GM18505 (cell line): ENCODE results near the gene RHO.
"Not testable (repeated sequence)": the region's sequence is repeated elsewhere in the genome, so short reads cannot be mapped to it uniquely, and the experiment has no call there.

Experiments
- ATAC-seq: cut with Tn5 transposase; IDR thresholded peaks from one replicate; pipeline ENCODE4 v1.9.1; 2021; ENCODE audit not compliant: unreplicated experiment
- POLR2A ChIP-seq: IDR thresholded peaks from 4 replicates; pipeline ENCODE4 v1.6.1; 2011; ENCODE audit warnings: borderline replicate concordance; ENCODE audit not compliant: insufficient read depth, insufficient read length; ENCODE audit errors: extremely low read depth

Gene RHO

DNA sequence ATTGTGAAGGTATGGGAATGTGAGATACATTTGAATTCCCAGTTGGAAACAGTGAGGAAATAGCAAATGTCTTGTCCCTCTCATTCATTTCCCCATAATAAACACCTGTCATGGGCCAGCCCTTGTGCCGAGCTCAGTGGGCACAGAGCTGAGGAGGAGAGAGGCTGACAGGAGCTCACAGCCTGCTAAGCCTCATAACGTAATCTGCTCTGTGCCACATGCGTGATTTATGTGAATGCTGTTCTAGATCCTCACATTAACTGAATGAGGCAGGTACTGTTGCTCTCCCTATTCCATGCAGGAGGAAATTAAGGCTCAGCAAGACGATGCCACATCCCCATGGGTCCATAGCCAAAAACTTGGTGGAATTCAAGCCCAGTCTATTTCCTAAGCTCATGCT is 35.2 kb upstream of the RHO start:
- no peak for TF ChIP-seq POLR2A
- no peak for ATAC-seq

DNA sequence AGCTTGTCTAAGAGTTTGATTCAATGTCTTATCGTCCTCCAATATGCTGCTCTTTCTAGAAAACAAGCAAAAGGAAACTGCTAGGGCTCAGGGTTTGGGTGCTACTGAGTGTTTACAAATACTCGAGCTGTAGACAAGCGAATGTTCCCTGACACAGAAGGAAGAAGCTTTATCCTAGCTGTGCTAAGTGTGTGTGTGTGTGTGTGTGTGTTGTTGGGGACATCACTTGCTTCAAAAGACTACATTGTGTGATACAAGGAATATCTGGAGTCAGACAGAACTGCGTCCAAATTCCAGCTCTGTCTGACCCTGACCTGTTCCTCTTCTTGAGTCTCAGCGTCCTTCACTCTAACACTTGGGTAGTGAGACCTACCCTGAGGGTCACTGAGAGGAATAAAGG is 33.9 kb upstream of the RHO start:
- not testable (repeated sequence) for ATAC-seq

DNA sequence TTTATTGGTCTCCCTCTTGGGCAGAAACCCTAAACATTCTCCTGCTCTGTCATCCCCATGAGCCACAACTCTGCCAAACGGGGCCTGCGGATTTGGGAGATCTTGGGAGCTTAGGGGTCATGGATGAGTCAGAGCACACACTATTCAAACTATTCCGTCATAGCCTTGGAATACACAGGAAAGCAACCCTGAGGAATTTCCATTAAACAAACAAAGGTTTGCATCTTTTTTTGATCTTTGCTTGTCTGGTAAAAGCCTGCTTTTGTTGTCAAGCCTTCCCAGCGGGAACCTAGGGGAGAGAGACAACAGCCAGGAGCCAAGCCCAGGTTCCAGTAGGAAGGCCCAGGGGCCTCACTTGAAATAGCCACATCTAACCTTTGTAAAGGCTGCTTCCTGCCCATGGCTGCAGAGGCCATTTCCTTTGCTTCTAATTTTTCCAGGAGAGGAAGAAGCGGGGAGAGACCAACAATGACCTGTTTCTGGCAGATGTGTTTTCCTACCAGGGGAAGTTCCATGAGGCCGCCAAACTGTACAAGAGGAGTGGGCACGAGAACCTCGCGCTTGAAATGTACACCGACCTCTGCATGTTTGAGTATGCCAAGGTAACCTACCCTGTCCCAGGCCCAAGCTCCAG is 33.3 kb upstream of the RHO start:
- ATAC-seq = not testable (repeated sequence)

DNA sequence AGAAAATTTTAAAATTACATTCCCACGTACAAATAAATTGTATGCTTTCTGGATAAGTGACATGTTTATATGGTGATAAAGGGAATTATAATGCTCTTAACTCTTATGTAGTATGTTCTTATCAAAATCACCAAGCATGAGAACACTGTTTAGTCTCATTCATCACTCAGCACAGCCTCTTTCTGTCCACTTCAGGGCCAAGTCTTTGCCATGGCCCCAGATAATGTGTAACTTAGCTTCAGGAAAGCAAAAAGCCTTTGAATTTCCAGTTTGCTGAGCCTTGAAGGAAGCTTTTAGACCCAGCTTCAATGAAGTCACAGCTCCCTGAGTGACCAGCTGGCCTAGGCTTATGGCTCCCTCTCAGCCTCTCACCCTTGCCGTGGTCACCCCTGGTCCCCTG is 30.6 kb upstream of the RHO start:
- not testable (repeated sequence) for ATAC-seq

DNA sequence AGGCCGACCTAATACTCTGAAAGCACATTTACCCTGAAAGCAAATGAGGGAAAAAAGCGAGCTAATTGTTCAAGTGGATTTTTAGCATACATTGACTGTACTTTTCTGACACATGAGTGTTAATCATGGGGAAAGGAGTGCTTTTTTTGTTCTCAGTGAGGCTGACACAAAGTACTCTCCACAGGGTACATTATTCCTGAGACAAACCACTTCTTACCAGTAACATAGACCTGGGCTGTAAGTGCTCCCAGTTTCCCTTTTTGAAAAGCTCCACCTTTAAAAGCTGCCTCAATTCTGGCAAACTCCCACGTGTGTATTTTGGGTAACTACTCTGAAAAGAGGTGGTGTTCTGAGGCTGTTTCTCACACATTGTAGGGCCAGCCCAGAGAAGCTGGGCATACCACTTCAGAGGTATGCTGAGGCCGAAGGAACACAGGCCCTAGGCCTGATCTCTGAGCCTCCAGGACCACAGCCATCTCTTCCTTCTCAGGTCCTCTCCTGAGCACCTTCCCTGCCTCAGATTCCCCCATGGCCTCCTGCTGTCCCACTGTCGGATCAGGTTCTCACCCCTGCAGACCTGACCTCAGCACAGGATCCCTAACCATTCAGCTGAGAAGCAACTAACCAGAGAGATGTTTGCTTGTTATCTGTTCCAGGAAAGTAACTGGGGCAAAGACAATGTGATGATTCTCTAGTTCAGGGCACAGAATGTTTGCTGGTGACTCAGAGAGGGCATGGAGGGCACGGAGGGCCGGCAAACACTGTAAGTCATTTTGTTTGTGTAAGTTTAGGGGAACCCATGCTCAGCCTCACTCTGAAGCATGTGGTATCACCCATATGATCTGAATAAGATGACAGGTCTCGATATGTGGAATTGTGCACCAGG is 29.6 kb upstream of the RHO start:
- ATAC-seq = not testable (repeated sequence)

DNA sequence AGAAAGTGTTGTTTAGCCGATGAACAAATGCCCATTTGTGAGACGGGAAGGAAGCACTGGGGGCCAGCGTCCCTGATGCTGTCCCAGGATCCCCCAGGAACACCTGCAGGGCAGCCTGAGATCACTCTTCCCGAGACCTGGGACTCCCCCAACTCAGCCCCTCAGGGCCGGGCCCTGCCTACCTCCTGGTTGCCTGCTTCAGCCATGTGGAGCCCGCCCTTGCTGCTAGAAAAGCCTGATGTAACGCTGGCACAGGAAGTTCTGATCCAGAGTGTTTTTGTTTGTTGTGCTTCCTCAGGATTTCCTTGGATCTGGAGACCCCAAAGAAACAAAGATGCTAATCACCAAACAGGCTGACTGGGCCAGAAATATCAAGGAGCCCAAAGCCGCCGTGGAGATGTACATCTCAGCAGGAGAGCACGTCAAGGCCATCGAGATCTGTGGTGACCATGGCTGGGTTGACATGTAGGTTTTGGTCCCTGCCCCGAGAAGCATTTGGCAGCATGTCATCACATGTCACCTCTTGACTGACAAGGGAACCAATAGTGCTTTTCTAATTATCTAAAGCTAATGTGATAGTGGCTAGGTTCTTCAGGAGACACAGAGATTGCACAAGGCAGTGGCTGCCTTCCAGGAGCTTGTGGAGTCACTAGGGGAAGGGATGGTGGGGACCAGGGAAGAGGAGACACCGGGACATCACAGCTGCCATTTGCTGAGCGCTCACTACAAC is 28.7 kb upstream of the RHO start:
- ATAC-seq = not testable (repeated sequence)

DNA sequence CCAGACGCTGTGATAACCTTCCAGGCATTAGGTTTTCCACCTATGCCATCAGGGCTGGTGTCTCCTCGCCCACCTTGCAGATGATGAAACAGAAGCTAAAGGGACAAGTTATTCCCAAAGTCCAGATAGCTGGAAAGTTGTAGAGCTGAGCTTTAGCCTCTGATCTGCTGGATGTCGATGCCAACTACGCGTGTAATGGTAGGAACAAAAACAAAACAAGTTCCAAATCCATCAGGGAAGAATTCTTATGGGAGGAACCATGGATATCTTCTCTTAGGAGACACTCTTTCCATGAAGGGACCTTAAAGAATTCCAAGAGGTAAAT is 28.1 kb upstream of the RHO start:
- no peak for TF ChIP-seq POLR2A
- no peak for ATAC-seq

DNA sequence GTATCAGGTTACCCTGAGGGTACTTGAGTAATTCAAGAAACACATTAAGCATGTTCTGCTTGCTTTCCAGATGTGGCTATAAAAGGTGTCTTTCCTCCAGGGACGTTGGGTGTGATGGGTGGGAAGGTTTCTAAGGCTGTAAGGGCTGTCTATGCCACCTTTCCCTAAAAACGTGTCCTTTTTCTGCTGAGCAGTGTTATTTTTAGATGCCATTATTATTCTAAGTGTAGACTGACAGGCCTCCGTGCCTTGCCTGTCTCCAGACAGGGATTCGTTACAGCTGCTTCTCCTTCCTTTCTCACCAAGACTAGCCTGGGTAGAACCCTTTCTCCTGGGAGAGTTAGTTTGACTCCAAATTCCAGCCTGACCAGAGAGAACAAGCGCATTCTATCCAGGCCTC is 26.8 kb upstream of the RHO start:
- ATAC-seq = no peak
- no peak for TF ChIP-seq POLR2A

DNA sequence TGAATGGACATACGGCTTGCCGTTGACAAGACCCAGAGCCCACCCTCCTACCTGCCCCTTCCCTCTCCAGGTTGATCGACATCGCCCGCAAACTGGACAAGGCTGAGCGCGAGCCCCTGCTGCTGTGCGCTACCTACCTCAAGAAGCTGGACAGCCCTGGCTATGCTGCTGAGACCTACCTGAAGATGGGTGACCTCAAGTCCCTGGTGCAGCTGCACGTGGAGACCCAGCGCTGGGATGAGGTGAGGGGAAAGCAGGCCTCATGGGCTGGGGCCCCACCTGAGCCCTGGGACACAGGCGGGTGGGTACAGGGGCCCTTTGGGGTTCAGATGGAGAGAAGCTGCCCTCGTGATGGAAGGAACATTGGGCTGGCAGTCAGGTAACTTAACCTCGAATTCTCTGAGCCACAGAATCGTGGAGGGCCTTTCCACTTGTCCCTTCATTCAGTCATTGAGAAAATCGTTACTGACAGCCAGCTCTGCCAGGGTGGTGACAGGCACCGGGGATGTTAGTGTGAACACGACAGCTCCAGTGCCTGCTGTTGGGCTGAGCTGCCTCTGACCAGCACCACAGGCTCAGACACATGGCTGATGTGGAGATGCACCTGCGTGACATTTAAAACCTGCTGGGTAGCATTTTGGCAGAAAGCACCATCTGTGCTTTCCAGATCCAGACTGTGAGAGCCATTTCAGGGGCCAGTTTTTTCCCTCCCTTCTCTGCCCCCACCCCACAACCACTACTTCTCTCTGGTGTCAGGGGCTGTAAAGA is 25.6 kb upstream of the RHO start:
- no peak for TF ChIP-seq POLR2A
- no peak for ATAC-seq

DNA sequence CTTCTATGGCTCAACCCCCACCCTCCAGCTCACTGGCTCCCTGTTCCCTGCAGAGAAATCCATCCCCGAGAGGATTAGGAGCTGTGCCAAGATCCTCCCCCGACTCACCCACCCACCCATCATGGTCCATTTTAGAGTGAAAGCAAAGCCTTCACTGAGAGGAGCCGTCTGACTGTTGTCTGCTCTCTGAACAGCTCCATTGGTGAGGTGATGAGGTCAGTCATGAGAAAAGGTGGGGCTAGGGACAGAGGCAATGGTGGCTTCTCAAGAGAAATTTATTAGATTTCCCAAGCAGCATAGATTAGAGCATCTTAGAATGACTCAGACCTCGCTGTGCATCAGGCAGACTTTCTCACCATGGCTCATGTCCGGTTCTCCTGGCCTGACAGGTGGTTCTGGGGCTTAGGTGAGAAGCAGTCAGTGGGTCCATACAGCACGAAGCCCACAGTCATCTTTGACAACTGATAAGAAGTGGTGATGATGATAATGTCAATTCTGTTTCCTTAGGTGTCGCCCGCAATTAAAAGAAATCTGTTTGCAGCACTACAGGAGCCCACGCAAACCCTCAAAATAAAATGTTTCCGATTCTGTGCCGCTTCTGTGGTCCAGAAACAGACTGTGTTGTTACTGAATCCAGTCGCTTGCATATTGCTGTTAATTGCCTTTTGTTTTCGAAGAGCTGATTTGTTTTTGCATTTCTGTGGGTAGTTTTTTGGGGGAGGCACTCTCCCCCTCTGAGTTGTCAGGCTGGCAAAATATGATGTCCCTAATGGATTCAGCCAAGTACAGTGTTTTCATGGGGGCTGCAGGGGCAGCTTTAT is 24.8 kb upstream of the RHO start:
- TF ChIP-seq POLR2A = no peak
- ATAC-seq = no peak

DNA sequence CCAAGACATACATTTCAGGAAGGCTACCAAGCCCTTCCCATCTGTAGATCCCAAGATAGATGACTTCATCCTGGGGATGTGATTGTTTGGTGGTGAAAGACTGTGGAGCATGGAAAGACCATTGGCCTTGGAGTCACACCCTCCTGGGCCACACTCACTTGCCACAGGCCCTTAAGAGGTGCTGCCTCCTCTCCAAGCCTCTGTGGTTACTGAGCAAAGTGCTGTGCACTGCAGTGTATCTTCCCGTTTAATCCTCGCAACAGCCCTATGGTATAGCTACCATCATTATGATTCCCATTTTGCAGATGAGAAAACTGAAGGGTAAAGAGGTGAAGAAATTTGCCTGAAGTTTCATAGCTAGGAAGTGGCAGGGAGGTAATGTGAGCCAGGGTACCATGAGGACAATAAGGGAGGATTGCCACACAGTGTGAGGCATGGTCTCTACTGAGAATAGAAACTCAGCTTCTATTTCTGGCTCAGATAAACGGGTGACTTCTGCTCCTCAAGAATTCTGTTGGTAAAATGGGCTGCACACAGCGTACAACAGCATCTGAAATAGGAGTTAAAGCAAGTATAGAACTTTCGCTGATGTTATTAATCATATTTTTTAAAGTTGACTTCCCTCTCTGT is 23.9 kb upstream of the RHO start:
- TF ChIP-seq POLR2A = no peak
- no peak for ATAC-seq

DNA sequence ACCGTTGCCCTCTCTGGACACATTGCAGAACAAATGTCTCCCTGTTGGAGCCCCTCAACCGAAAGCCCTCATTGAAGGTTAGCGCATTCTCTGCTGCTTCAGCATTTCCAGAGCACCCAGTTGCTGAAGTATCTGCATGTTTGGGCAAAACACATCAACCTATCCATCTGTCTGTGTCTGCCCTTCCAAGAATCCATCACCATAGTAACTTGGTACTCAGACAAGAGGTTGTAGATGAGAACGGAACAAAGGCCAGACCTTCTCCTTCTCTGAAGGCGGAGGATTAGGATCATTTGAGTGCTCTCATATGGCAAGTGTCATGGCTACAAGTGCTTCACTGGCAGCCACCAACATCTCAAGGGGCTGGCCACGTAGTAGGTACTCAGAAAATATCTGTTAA is 23.1 kb upstream of the RHO start:
- TF ChIP-seq POLR2A = no peak
- no peak for ATAC-seq

DNA sequence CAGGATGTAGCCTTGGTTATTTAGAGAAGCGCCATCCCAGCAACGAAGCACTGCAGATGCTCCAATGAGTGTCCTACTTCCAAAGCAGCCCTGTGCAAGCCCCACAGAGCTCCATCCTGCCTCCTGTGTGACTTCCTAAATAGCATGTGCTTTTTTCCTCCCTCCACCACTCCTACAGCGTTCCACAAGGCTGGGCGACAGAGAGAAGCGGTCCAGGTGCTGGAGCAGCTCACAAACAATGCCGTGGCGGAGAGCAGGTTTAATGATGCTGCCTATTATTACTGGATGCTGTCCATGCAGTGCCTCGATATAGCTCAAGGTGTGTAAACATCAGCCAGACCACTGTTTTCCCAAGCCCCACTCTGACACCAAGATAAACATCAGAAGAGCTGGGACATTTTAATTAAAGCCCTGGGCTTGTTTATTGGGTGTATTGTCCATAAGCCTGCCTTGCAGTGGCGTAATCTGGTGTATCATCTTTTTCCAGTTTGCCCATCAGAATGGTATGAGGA is 22.2 kb upstream of the RHO start:
- ATAC-seq = no peak
- no peak for TF ChIP-seq POLR2A
